ENCODE data around the gene ULBP2.

The ULBP2 gene

GRCh38 chr6:149929422-149929821 is 12.4 kb upstream of the ULBP2 start:
- DNase-seq (ENCODE audit: low read depth in 2 of 2), result no peak
- peak; percentile 54 for TF ChIP-seq CTCF (IDR thresholded peaks at IDR 0.05; ENCODE audit: low read depth, low read length)
- H3K4me3 ChIP-seq (replicated peaks in 1 of 2; ENCODE audit: low read depth in 2 of 2, low read length in 2 of 2), result no peak overlapping the region

- TF ChIP-seq CTCF (IDR thresholded peaks at IDR 0.05; ENCODE audit: low read depth, low read length), result no peak
- DNase-seq (ENCODE audit: low read depth in 2 of 2), result no peak
- no peak overlapping the region for H3K4me3 ChIP-seq (replicated peaks in 1 of 2; ENCODE audit: low read depth in 2 of 2, low read length in 2 of 2)
Measured at GRCh38 chr6:149931501-149931900, 10.3 kb upstream of the ULBP2 start.

GRCh38 chr6:149933036-149933435 is 8.8 kb upstream of the ULBP2 start:
- TF ChIP-seq CTCF (IDR thresholded peaks at IDR 0.05; ENCODE audit: low read depth, low read length), result no peak
- DNase-seq (ENCODE audit: low read depth in 2 of 2), result no peak
- no peak overlapping the region for H3K4me3 ChIP-seq (replicated peaks in 1 of 2; ENCODE audit: low read depth in 2 of 2, low read length in 2 of 2)

- no peak for TF ChIP-seq CTCF (IDR thresholded peaks at IDR 0.05; ENCODE audit: low read depth, low read length)
- no peak for DNase-seq (ENCODE audit: low read depth in 2 of 2)
- no peak overlapping the region for H3K4me3 ChIP-seq (replicated peaks in 1 of 2; ENCODE audit: low read depth in 2 of 2, low read length in 2 of 2)
Measured at GRCh38 chr6:149933461-149933860, 8.4 kb upstream of the ULBP2 start.

GRCh38 chr6:149934249-149935156 is 7.3 kb upstream of the ULBP2 start:
- no peak overlapping the region for H3K4me3 ChIP-seq (replicated peaks in 1 of 2; ENCODE audit: low read depth in 2 of 2, low read length in 2 of 2)
- DNase-seq (ENCODE audit: low read depth in 2 of 2), result peak; percentile 72 to 86
- TF ChIP-seq CTCF (IDR thresholded peaks at IDR 0.05; ENCODE audit: low read depth, low read length), result peak; percentile 56

- no peak overlapping the region for H3K4me3 ChIP-seq (replicated peaks in 1 of 2; ENCODE audit: low read depth in 2 of 2, low read length in 2 of 2)
- no peak for TF ChIP-seq CTCF (IDR thresholded peaks at IDR 0.05; ENCODE audit: low read depth, low read length)
- DNase-seq (ENCODE audit: low read depth in 2 of 2), result peak in 1 of 2 donors; percentile 39
Measured at GRCh38 chr6:149935246-149935645, 6.6 kb upstream of the ULBP2 start.

Measured in cardiac fibroblast (primary cell).